ENCODE measurements around the gene KLHDC9.
A peak's percentile ranks its signal among the peaks of the same experiment; 100 is the strongest.

Gene KLHDC9

GRCh38 chr1:161117759-161118581 is 19.8 kb downstream of the KLHDC9 start, which contains the start of the genes NIT1 and PFDN2:
NIT1 (plus strand) TSS chr1:161118105; CDS start chr1:161118177, 72 bp downstream.
PFDN2 (minus strand) TSS chr1:161118037; CDS start chr1:161118026, 11 bp downstream.
- no peaks in the 10 kb centered on the region for H3K9me3 ChIP-seq (ENCODE audit: low read length)
- H3K4me1 ChIP-seq (ENCODE audit: insufficient read depth, low read length), result peaks cover 24% of the 10 kb centered on the region
- peaks cover 39% of the 10 kb centered on the region for H3K36me3 ChIP-seq (ENCODE audit: insufficient read depth, low read length)
- peak within 1 kb of the TSS; percentile 70 for H3K4me3 ChIP-seq (ENCODE audit: low read length)
- H3K27me3 ChIP-seq (ENCODE audit: insufficient read depth, low read length), result no peaks in the 10 kb centered on the region
- H2AFZ ChIP-seq (ENCODE audit: low read depth, low read length), result peak within 1 kb of the TSS; percentile 75

GRCh38 chr1:161119092-161119903 is 21.1 kb downstream of the KLHDC9 start:
- H3K36me3 ChIP-seq (ENCODE audit: insufficient read depth, low read length), result peaks cover 49% of the 10 kb centered on the region
- H2AFZ ChIP-seq (ENCODE audit: low read depth, low read length), result no peak overlapping the region
- no peaks in the 10 kb centered on the region for H3K27me3 ChIP-seq (ENCODE audit: insufficient read depth, low read length)
- H3K4me1 ChIP-seq (ENCODE audit: insufficient read depth, low read length), result peaks cover 24% of the 10 kb centered on the region
- H3K4me3 ChIP-seq (ENCODE audit: low read length), result peak overlapping the region; percentile 70
- H3K9me3 ChIP-seq (ENCODE audit: low read length), result no peaks in the 10 kb centered on the region

- no peaks in the 10 kb centered on the region for H3K27me3 ChIP-seq (ENCODE audit: insufficient read depth, low read length)
- peaks cover 58% of the 10 kb centered on the region for H3K36me3 ChIP-seq (ENCODE audit: insufficient read depth, low read length)
- H2AFZ ChIP-seq (ENCODE audit: low read depth, low read length), result no peak overlapping the region
- no peaks in the 10 kb centered on the region for H3K9me3 ChIP-seq (ENCODE audit: low read length)
- H3K4me3 ChIP-seq (ENCODE audit: low read length), result no peak overlapping the region
- H3K4me1 ChIP-seq (ENCODE audit: insufficient read depth, low read length), result peaks cover 24% of the 10 kb centered on the region
Measured at GRCh38 chr1:161121042-161121650, 23.0 kb downstream of the KLHDC9 start.

- H3K4me1 ChIP-seq (ENCODE audit: insufficient read depth, low read length), result peaks cover 19% of the 10 kb centered on the region
- no peak overlapping the region for H2AFZ ChIP-seq (ENCODE audit: low read depth, low read length)
- H3K27me3 ChIP-seq (ENCODE audit: insufficient read depth, low read length), result no peaks in the 10 kb centered on the region
- H3K4me3 ChIP-seq (ENCODE audit: low read length), result no peak overlapping the region
- no peaks in the 10 kb centered on the region for H3K9me3 ChIP-seq (ENCODE audit: low read length)
- peaks cover 62% of the 10 kb centered on the region for H3K36me3 ChIP-seq (ENCODE audit: insufficient read depth, low read length)
Measured at GRCh38 chr1:161121834-161122233, 23.7 kb downstream of the KLHDC9 start.

- no peak overlapping the region for H2AFZ ChIP-seq (ENCODE audit: low read depth, low read length)
- peaks cover 15% of the 10 kb centered on the region for H3K4me1 ChIP-seq (ENCODE audit: insufficient read depth, low read length)
- H3K9me3 ChIP-seq (ENCODE audit: low read length), result no peaks in the 10 kb centered on the region
- no peaks in the 10 kb centered on the region for H3K27me3 ChIP-seq (ENCODE audit: insufficient read depth, low read length)
- no peak overlapping the region for H3K4me3 ChIP-seq (ENCODE audit: low read length)
- H3K36me3 ChIP-seq (ENCODE audit: insufficient read depth, low read length), result peaks cover 67% of the 10 kb centered on the region
Measured at GRCh38 chr1:161122967-161123366, 24.8 kb downstream of the KLHDC9 start.

- Histone ChIP-seq H3K36me3 (ENCODE audit: insufficient read depth, low read length) (peaks cover 57% of the 10 kb centered on the region), H3K4me3 (ENCODE audit: low read length) (no peak overlapping the region), H3K27me3 (ENCODE audit: insufficient read depth, low read length) (no peaks in the 10 kb centered on the region), H3K4me1 (ENCODE audit: insufficient read depth, low read length) (peaks cover 20% of the 10 kb centered on the region), H3K9me3 (ENCODE audit: low read length) (no peaks in the 10 kb centered on the region), H2AFZ (ENCODE audit: low read depth, low read length) (no peak overlapping the region)
Measured at GRCh38 chr1:161127649-161128048, 29.5 kb downstream of the KLHDC9 start.

- H3K9me3 ChIP-seq (ENCODE audit: low read length), result no peaks in the 10 kb centered on the region
- H3K4me1 ChIP-seq (ENCODE audit: insufficient read depth, low read length), result peaks cover 23% of the 10 kb centered on the region
- H3K36me3 ChIP-seq (ENCODE audit: insufficient read depth, low read length), result peaks cover 48% of the 10 kb centered on the region
- H2AFZ ChIP-seq (ENCODE audit: low read depth, low read length), result no peak overlapping the region
- no peak overlapping the region for H3K4me3 ChIP-seq (ENCODE audit: low read length)
- no peaks in the 10 kb centered on the region for H3K27me3 ChIP-seq (ENCODE audit: insufficient read depth, low read length)
Measured at GRCh38 chr1:161128591-161129420, 30.6 kb downstream of the KLHDC9 start.

- H2AFZ ChIP-seq (ENCODE audit: low read depth, low read length), result no peak overlapping the region
- H3K36me3 ChIP-seq (ENCODE audit: insufficient read depth, low read length), result peaks cover 34% of the 10 kb centered on the region
- no peaks in the 10 kb centered on the region for H3K27me3 ChIP-seq (ENCODE audit: insufficient read depth, low read length)
- H3K4me1 ChIP-seq (ENCODE audit: insufficient read depth, low read length), result peaks cover 23% of the 10 kb centered on the region
- H3K4me3 ChIP-seq (ENCODE audit: low read length), result no peak overlapping the region
- H3K9me3 ChIP-seq (ENCODE audit: low read length), result no peaks in the 10 kb centered on the region
Measured at GRCh38 chr1:161130266-161130665, 32.1 kb downstream of the KLHDC9 start.

GRCh38 chr1:161131523-161132409 is 33.6 kb downstream of the KLHDC9 start:
- peaks cover 23% of the 10 kb centered on the region for H3K4me1 ChIP-seq (ENCODE audit: insufficient read depth, low read length)
- H3K27me3 ChIP-seq (ENCODE audit: insufficient read depth, low read length), result no peaks in the 10 kb centered on the region
- H3K4me3 ChIP-seq (ENCODE audit: low read length), result peak overlapping the region; percentile 80
- H3K36me3 ChIP-seq (ENCODE audit: insufficient read depth, low read length), result peaks cover 25% of the 10 kb centered on the region
- no peak overlapping the region for H2AFZ ChIP-seq (ENCODE audit: low read depth, low read length)
- no peaks in the 10 kb centered on the region for H3K9me3 ChIP-seq (ENCODE audit: low read length)

- Histone ChIP-seq H3K36me3 (ENCODE audit: insufficient read depth, low read length) (peaks cover 23% of the 10 kb centered on the region), H3K27me3 (ENCODE audit: insufficient read depth, low read length) (no peaks in the 10 kb centered on the region), H3K4me1 (ENCODE audit: insufficient read depth, low read length) (peaks cover 23% of the 10 kb centered on the region), H2AFZ (ENCODE audit: low read depth, low read length) (peak within 1 kb of the TSS; percentile 48), H3K4me3 (ENCODE audit: low read length) (peak within 1 kb of the TSS; percentile 80), H3K9me3 (ENCODE audit: low read length) (no peaks in the 10 kb centered on the region)
Measured at GRCh38 chr1:161132410-161133219, 34.5 kb downstream of the KLHDC9 start, which contains the start of gene DEDD. DEDD (minus strand) TSS chr1:161132667; CDS start chr1:161124462, 8,205 bp downstream.

GRCh38 chr1:161133220-161133740 is 35.1 kb downstream of the KLHDC9 start:
- Histone ChIP-seq H2AFZ (ENCODE audit: low read depth, low read length) (peak overlapping the region; percentile 48), H3K36me3 (ENCODE audit: insufficient read depth, low read length) (peaks cover 17% of the 10 kb centered on the region), H3K4me1 (ENCODE audit: insufficient read depth, low read length) (peaks cover 23% of the 10 kb centered on the region), H3K9me3 (ENCODE audit: low read length) (no peaks in the 10 kb centered on the region), H3K27me3 (ENCODE audit: insufficient read depth, low read length) (no peaks in the 10 kb centered on the region), H3K4me3 (ENCODE audit: low read length) (peak overlapping the region; percentile 80)
